Inferior parietal cortex (tissue), 1 donor: ENCODE results near the gene C10orf53.
"Not testable (repeated sequence)": the region's sequence is repeated elsewhere in the genome, so short reads cannot be mapped to it uniquely, and the experiment has no call there.

Source experiments
- DNase-seq: peaks from one replicate; pipeline ENCODE4 v3.0.0-alpha.2; 2016; ENCODE audit errors: extremely low spot score

Gene C10orf53

GRCh38 chr10:49688261-49688846 lies 8.9 kb downstream of the C10orf53 start:
- DNase-seq = no peak

DNA sequence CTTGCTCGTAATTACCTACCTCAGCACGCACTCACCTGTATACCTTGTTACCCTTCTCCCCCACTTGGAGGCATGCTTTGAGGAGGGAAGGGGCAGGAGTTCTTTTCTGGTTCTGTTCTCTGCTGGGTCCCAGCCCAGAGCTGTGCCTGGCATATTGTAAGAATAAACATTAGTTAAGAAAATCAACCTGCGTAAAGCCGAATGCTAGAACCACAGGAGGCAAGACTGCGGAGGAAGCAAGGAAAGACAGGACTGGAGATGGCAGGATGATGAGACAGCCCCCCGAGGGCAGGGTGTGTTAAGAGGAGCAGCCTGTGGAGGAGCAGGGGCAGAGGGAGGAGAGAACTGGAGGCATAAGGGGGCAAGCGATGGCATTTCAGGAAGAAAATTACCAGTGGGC lies 9.5 kb downstream of the C10orf53 start:
- DNase-seq = no peak

DNA sequence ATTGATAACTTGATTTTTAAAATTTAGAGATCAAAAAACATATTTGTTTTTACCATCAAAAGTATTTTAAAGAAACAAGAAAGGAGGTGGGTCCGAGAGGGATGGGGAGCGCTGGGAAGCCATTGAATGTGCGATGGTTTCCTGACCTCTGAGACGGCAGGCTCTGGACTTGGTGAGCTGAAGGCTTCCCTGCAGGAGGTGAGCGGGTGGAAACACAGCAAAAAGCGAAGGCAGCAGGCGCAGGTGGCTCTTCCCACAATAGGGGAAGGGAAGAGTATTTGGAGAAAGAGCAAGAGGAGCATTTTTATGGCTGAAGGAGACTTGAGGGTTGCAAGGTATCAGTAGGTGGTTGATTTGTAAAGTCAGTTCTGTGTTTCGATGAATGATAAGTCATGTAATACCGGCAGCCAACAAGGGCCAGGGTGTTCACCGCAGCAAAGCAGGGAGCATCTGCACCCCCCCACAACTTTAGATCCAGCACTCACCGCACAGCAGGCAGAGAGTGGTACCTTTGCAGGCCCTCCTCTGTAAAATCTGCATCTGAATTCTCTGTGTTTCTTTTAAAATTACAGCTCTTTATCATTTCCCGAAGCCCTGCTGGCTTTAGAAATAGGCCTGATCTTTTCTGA lies 10.5 kb downstream of the C10orf53 start:
- no peak for DNase-seq

DNA sequence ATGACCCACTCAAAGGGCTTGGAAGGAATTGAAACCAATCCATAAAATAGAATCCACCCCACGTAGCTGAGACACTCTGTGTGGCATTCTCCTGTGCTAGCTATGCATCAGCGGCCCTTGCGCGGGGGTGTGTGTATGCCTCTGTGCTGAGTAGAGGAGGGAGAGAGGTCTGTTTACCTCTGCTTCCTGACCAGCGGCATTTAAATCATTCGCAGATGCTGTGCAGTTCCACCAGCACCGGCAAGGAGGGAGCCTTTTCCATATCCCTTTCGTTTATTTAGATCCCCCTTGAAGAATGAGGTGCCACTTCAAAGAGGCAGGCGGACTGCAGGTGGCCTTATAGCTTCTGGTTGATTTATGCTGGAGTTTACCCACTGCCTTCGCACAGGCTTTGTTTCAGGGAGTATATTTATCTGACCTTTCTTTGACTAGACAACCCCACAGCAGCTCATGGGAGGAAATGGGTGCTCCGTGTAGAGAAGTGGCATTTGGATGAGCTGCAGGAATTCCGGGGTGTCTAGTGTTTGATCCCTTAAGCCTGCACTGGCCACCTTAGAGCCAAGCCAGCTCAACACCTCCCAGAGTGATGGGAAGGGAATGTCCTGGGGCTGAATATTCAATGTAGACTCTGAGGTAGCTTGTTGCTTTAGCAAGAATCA lies 11.4 kb downstream of the C10orf53 start:
- no peak for DNase-seq

- no peak for DNase-seq
Observed at GRCh38 chr10:49691588-49691987, 12.1 kb downstream of the C10orf53 start.

DNA sequence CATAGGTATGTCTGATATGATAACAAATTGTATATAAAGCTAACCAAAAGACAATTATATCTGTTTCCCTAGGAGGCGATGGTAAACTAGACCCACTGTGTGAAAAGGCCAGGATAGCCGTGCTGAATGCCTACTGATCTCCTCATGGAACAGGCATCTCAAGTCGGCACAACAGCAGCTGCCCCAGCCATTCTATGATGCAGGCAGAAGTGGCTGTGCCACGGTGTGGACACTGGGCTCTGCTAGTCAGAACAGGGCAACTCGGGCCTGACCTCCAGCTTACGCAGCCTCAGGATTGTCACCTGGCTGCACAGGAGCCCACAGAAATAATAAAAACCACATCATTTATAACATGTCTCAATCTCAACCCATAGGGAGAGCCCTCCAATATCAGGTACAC lies 15.0 kb downstream of the C10orf53 start:
- DNase-seq = no peak

DNA sequence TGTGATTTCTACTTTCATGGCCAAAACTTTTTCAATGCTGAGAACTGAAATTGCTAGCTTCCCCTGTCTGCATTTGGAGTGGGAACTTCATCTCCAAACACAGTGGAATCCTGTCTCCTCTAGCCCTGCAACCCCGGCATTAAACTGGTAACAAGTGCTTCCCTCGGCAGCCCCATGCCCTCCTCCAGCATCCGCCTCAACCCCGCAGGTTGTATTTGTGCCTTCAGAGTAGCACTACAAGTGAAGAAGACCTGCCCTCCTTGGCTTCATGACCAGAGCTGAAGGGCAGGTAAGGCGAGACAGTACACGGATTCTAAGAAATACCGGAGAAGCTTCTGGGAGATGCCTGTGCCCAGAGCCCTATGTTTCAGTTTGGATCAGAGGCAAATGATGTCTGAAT lies 16.9 kb downstream of the C10orf53 start:
- no peak for DNase-seq

DNA sequence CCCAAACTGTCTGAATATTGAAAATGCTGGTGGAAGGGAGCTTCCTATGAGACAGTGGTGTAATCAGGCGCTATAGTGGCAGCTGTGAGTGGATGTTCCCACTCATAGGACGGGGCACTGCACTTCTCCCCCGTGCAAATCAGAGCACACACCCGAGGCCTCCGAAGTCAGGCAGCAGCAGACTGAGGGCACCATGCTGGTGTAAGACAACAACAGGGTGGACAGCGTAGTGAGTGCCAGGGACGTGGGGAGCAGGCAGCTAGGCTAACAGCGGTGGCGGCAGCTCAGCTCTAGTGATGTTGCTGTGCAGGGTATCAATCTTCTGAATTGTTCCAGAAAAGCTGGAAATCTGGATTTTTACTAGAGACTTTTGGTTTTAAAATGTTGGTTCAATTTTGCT lies 19.2 kb downstream of the C10orf53 start:
- DNase-seq = no peak

- DNase-seq = no peak
Observed at GRCh38 chr10:49700211-49700610, 20.8 kb downstream of the C10orf53 start.

DNA sequence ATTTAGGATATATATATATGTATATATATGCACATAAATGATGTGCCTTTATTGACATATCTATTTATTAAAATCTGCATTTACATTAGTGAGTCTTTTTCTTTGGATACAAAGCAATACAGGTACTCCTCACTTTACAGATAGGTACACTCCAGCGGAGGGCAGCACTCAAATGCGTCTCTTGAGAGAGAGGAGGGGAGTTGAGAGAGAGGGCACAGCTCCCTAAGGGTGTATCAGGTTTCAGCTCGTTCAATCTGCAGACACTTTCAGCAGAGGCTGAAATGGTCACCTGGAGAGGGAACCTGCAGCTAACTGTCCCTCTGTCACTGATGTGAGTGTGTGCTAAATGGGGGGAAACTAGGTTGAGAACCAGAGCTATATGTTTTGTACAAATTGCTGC lies 21.5 kb downstream of the C10orf53 start:
- DNase-seq = no peak

DNA sequence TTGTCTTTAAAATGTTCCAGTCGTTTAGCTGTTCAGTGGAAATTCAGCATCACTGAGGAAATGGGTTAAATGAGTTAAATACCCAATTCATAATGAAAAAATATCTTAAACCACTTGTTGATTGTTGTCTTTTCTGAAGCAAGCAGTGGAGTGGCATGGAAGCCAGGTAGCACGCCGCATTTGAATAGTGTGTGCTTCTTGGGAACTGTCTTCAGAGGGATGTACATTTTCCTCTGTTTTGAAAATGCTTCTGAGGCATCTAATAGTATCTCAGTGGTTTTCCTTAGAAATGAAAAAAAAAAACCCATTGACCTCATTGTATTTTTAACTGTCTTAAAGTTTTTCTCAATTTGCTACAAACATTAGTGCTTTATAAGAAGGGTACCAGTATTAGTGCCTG lies 28.1 kb downstream of the C10orf53 start:
- DNase-seq = no peak

- DNase-seq = no peak
Observed at GRCh38 chr10:49709934-49710333, 30.5 kb downstream of the C10orf53 start.

- no peak for DNase-seq
Observed at GRCh38 chr10:49710966-49711365, 31.5 kb downstream of the C10orf53 start.

GRCh38 chr10:49711481-49711880 lies 32.0 kb downstream of the C10orf53 start:
- no peak for DNase-seq

- no peak for DNase-seq
Observed at GRCh38 chr10:49713266-49713665, 33.8 kb downstream of the C10orf53 start.

GRCh38 chr10:49715157-49715556 lies 35.7 kb downstream of the C10orf53 start:
- DNase-seq = not testable (repeated sequence)

GRCh38 chr10:49726593-49726992 lies 47.1 kb downstream of the C10orf53 start:
- no peak for DNase-seq

DNA sequence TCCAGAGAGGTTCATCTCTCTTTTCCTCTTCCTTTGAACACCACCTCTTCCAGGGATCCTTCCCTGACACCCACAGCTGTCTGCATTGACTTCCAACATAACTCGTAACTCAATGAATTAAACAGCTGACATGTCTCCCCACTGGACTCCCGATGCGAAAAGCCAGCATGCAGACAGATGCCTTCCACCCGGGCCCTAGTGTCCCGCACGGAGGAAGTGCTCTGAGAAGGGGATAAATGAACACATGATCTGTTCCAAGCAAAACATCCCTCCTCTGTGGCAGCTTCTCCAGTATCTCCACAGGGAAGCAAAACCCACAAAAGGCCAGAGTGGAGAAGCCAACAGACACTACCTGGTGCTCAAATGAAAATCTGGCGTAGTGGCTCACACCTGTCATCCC lies 54.4 kb downstream of the C10orf53 start:
- DNase-seq = no peak

GRCh38 chr10:49734676-49735075 lies 55.2 kb downstream of the C10orf53 start:
- DNase-seq = no peak

DNA sequence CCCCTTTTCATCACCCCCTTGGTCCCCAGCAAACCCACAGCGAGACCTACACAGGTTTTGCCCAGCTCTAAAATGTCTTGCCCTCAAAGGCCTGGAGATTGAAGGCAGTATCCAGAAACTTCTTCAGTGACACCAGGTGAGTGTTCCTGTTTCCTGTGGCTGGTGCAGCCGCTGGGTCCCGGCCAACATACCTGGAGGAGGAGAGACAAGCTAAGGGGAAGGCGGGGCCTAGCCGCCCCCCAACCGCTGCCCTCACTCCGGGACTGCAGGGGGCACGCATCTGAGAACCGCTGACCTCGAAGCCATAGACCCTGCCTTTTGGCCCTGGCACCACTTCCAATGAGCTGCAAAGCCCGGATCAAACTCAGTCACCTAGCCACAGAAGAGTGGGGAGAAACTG lies 55.7 kb downstream of the C10orf53 start:
- DNase-seq = no peak

GRCh38 chr10:49735848-49736563 lies 56.6 kb downstream of the C10orf53 start:
- DNase-seq = no peak

DNA sequence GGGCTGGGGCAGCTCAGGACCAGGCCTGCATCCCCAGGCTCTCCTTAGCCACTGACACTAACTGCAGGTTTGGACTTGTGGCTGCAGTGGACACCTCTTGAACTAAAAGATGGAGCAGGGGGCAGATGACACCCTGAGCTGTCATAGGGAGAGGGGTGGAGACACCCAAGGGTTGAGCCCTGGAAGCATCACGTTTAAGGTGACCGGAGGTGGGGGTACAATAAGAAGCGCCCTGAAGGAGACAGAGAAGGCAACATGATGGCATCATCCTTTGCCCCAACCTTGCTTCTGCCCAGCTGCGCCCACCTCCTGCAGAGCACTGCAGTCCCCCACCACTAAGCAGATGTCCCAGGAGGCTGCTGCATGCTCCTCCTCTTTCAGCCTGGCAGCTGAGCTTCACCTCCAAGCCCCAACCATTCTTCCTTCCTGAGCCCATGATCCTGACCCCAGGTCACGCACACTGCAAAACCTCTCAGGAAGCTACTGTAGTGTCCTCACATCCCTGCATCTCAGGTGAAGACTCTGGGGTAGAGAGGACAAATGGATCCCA lies 57.2 kb downstream of the C10orf53 start:
- DNase-seq = no peak
